HFF-Myc (cell line): Measurements from ENCODE around the gene ADSL.

ENCODE experiments used
- DNase-seq: peaks from one replicate; pipeline ENCODE4 v3.0.0-alpha.2; 2011; ENCODE audit warnings: low read depth; ENCODE audit errors: extremely low read depth
- H3K4me3 ChIP-seq: replicated peaks from 2 replicates; pipeline ENCODE4 v1.5.1; 2011; ENCODE audit warnings: low read depth, mild to moderate bottlenecking, control low read depth, low read length
- CTCF ChIP-seq: IDR thresholded peaks from 2 replicates; pipeline ENCODE4 v1.5.1; 2012; ENCODE audit warnings: mild to moderate bottlenecking, low read depth, low read length, control low read depth; ENCODE audit errors: missing control alignments

The ADSL gene

GRCh38 chr22:40400159-40400558 is 53.9 kb downstream of the ADSL start:
- TF ChIP-seq CTCF = no peak
- no peak for DNase-seq
- no peak overlapping the region for H3K4me3 ChIP-seq

- DNase-seq = no peak
- no peak overlapping the region for H3K4me3 ChIP-seq
- TF ChIP-seq CTCF = no peak
These were observed 55.2 kb downstream of the ADSL start for GRCh38 chr22:40401532-40401931.

GRCh38 chr22:40401981-40402406 is 55.7 kb downstream of the ADSL start:
- no peak for TF ChIP-seq CTCF
- H3K4me3 ChIP-seq = no peak overlapping the region
- no peak for DNase-seq

- H3K4me3 ChIP-seq = no peak overlapping the region
- no peak for TF ChIP-seq CTCF
- no peak for DNase-seq
These were observed 56.8 kb downstream of the ADSL start for GRCh38 chr22:40403141-40403540.

- no peak for TF ChIP-seq CTCF
- no peak for DNase-seq
- H3K4me3 ChIP-seq = no peak overlapping the region
These were observed 57.4 kb downstream of the ADSL start for GRCh38 chr22:40403651-40404050.

- no peak for DNase-seq
- no peak overlapping the region for H3K4me3 ChIP-seq
- no peak for TF ChIP-seq CTCF
These were observed 58.2 kb downstream of the ADSL start for GRCh38 chr22:40404251-40405177.
